MM.1S (cell line): Measurements from ENCODE around the gene RUNX2.

Source experiments
- DNase-seq: peaks from one replicate; pipeline ENCODE4 v3.0.0-alpha.2; 2015
- H2AFZ ChIP-seq: fragments of 300-600 bp; sonication (generic); 2 replicates; pipeline ENCODE4 v1.6.0; 2016; ENCODE audit warnings: antibody characterized with exemption, low read length
- H3F3A ChIP-seq: fragments of 300-600 bp; sonication (generic); 2 replicates; pipeline ENCODE4 v1.6.1; 2016; ENCODE audit warnings: mild to moderate bottlenecking, antibody characterized with exemption, low read length, moderate library complexity, mixed read lengths; ENCODE audit not compliant: insufficient read depth
- H3K27ac ChIP-seq: fragments of 300-600 bp; sonication (generic); 2 replicates; pipeline ENCODE4 v1.5.1; 2016; ENCODE audit warnings: mild to moderate bottlenecking, low read length
- H3K27me3 ChIP-seq: fragments of 300-600 bp; sonication (generic); replicated peaks from 2 replicates; pipeline ENCODE4 v1.6.0; 2016; ENCODE audit warnings: low read length; ENCODE audit not compliant: insufficient read depth
- H3K36me3 ChIP-seq: fragments of 300-600 bp; sonication (generic); replicated peaks from 2 replicates; pipeline ENCODE4 v1.6.1; 2016; ENCODE audit warnings: mild to moderate bottlenecking, low read length, mixed read lengths; ENCODE audit not compliant: insufficient read depth
- H3K4me1 ChIP-seq: fragments of 300-600 bp; sonication (generic); 2 replicates; pipeline ENCODE4 v1.6.1; 2016; ENCODE audit warnings: low read length, mixed read lengths
- H3K4me2 ChIP-seq: fragments of 300-600 bp; sonication (generic); 2 replicates; pipeline ENCODE4 v1.6.0; 2016; ENCODE audit warnings: low read depth, low read length
- H3K4me3 ChIP-seq: fragments of 300-600 bp; sonication (generic); 2 replicates; pipeline ENCODE4 v1.5.1; 2016; ENCODE audit warnings: low read length, mixed read lengths
- H3K79me2 ChIP-seq: fragments of 300-600 bp; sonication (generic); 2 replicates; pipeline ENCODE4 v1.6.1; 2016; ENCODE audit warnings: mixed run types, low read length, mixed read lengths
- H3K9ac ChIP-seq: fragments of 300-600 bp; sonication (generic); 2 replicates; pipeline ENCODE4 v1.6.1; 2016; ENCODE audit warnings: low read length, mixed read lengths
- H3K9me2 ChIP-seq: fragments of 300-600 bp; sonication (generic); replicated peaks from 2 replicates; pipeline ENCODE4 v1.6.1; 2016; ENCODE audit warnings: mild to moderate bottlenecking, low read length, mixed read lengths; ENCODE audit not compliant: insufficient read depth
- H3K9me3 ChIP-seq: fragments of 300-600 bp; sonication (generic); replicated peaks from 2 replicates; pipeline ENCODE4 v1.6.1; 2016; ENCODE audit warnings: mild to moderate bottlenecking, low read length, mixed read lengths; ENCODE audit not compliant: insufficient read depth
- H4K20me1 ChIP-seq: fragments of 300-600 bp; sonication (generic); 2 replicates; pipeline ENCODE4 v1.6.1; 2016; ENCODE audit warnings: mild to moderate bottlenecking, low read length, moderate library complexity, mixed read lengths; ENCODE audit not compliant: insufficient read depth
- CTCF ChIP-seq: fragments of 300-600 bp; sonication (generic); IDR thresholded peaks from 2 replicates; pipeline ENCODE4 v1.5.1; 2016; ENCODE audit warnings: antibody characterized with exemption, low read length, mixed read lengths
- EZH2 ChIP-seq: fragments of 300-600 bp; sonication (generic); optimal IDR thresholded peaks from 2 replicates; pipeline ENCODE3; 2017; ENCODE audit warnings: low read depth, mild to moderate bottlenecking, antibody characterized with exemption, low read length, mixed read lengths
- EZH2phosphoT487 ChIP-seq: fragments of 300-600 bp; sonication (generic); IDR thresholded peaks from 2 replicates; pipeline ENCODE4 v1.6.1; 2018; ENCODE audit warnings: antibody characterized with exemption, low read length

The RUNX2 gene

DNA sequence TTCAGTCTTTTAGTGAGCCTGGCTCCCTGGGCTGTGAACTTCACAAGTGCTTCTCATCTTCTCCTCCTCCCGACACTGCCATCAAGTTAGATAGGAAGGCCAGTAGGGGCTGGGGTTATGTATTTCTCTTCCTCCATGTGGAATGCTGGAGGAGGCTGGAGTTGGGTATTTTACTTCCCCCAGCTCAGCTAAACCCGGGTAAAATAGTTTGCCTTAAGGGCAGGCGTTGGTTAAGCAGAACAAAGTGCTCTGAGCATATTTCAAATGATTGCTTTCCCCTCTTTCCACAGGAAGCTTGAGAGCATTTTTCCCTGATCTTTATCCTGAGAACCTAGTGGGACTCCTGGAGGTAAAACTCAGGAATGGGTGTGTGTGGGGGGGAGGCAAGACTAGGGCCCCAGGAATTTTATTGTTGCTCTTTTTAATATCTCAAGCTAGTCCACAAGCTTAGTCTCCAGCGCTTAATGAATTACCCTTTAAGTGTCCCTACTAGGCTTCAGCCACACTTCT lies 66.5 kb downstream of the RUNX2 start:
- Histone ChIP-seq H3K27ac (no peak overlapping the region), H3K9me3 (no peaks in the 10 kb centered on the region), H3K9ac (no peak overlapping the region), H3K9me2 (no peaks in the 10 kb centered on the region), H3K79me2 (no peaks in the 10 kb centered on the region), H3K36me3 (no peaks in the 10 kb centered on the region), H3F3A (no peaks in the 10 kb centered on the region), H3K4me2 (no peak overlapping the region), H4K20me1 (no peaks in the 10 kb centered on the region), H3K4me1 (no peaks in the 10 kb centered on the region), H2AFZ (no peak overlapping the region), H3K27me3 (no peaks in the 10 kb centered on the region), H3K4me3 (no peak overlapping the region)
- TF ChIP-seq EZH2phosphoT487: no peak
- no peak for TF ChIP-seq EZH2
- no peak for TF ChIP-seq CTCF
- DNase-seq: no peak

- Histone ChIP-seq H3K4me1 (no peaks in the 10 kb centered on the region), H3K36me3 (no peaks in the 10 kb centered on the region), H2AFZ (no peak overlapping the region), H3F3A (no peaks in the 10 kb centered on the region), H3K9ac (no peak overlapping the region), H4K20me1 (no peaks in the 10 kb centered on the region), H3K4me3 (no peak overlapping the region), H3K27ac (no peak overlapping the region), H3K4me2 (no peak overlapping the region), H3K79me2 (no peaks in the 10 kb centered on the region), H3K27me3 (no peaks in the 10 kb centered on the region), H3K9me2 (no peaks in the 10 kb centered on the region), H3K9me3 (no peaks in the 10 kb centered on the region)
- TF ChIP-seq EZH2phosphoT487: no peak
- no peak for TF ChIP-seq CTCF
- TF ChIP-seq EZH2: no peak
- DNase-seq: no peak
Observed at GRCh38 chr6:45398075-45398813, 70.1 kb downstream of the RUNX2 start.

GRCh38 chr6:45400021-45400420 lies 71.9 kb downstream of the RUNX2 start:
- H3K4me1 ChIP-seq: no peaks in the 10 kb centered on the region

More at GRCh38 chr6:45400021-45400420, 71.9 kb downstream of the RUNX2 start:
- Histone ChIP-seq H3K9ac (no peak overlapping the region), H3K27me3 (no peaks in the 10 kb centered on the region), H3K27ac (no peak overlapping the region), H3K4me3 (no peak overlapping the region), H3F3A (no peaks in the 10 kb centered on the region), H3K36me3 (no peaks in the 10 kb centered on the region), H3K9me3 (no peaks in the 10 kb centered on the region), H4K20me1 (no peaks in the 10 kb centered on the region), H3K9me2 (no peaks in the 10 kb centered on the region), H3K4me2 (no peak overlapping the region), H2AFZ (no peak overlapping the region), H3K79me2 (no peaks in the 10 kb centered on the region)
- TF ChIP-seq CTCF (no peak), EZH2phosphoT487 (no peak), EZH2 (no peak)
- no peak for DNase-seq
